Right atrium auricular region (tissue), 2 donors: Measurements from ENCODE around the gene NUDT16. TPM values are rescaled to one million over a fixed set of nuclear protein-coding genes. Genes with fewer than 3 reads are reported as not detected.
A peak's percentile ranks its signal among the peaks of the same experiment; 100 is the strongest.

Experiments
- DNase-seq: peaks from one replicate; pipeline ENCODE4 v3.0.0-alpha.2; 2019; ENCODE audit warnings: low spot score
- H3K27ac ChIP-seq, 2 donors: fragments of 200-600 bp; sonication (generic); 1 replicate in 1 of 2; 2 replicates in 1 of 2; pipeline ENCODE4 v1.5.1; 2016 to 2019
- H3K27me3 ChIP-seq, 2 donors: fragments of 200-600 bp; sonication (generic); one replicate each; pipeline versions ENCODE4 v1.5.1 to v1.6.0; 2017 to 2019
- H3K36me3 ChIP-seq: fragments of 200-600 bp; sonication (generic); one replicate; pipeline ENCODE4 v1.5.1; 2016
- H3K4me1 ChIP-seq, 2 donors: fragments of 200-600 bp; sonication (generic); one replicate each; pipeline versions ENCODE4 v1.5.1 to v1.6.0; 2017 to 2019
- H3K4me3 ChIP-seq, 2 donors: fragments of 200-600 bp; sonication (generic); 1 replicate in 1 of 2; 2 replicates in 1 of 2; pipeline ENCODE4 v1.5.1; 2017 to 2019; ENCODE audit warnings: mild to moderate bottlenecking in 1 of 2, moderate library complexity in 1 of 2
- H3K9me3 ChIP-seq, 2 donors: fragments of 200-600 bp; sonication (generic); one replicate each; pipeline ENCODE4 v1.5.1; 2019
- CTCF ChIP-seq, 2 donors: fragments of 200-600 bp; sonication (generic); IDR thresholded peaks; one replicate each; pipeline ENCODE4 v1.5.1; 2019; ENCODE audit warnings: antibody characterized with exemption in 2 of 2
- total RNA-seq, 2 donors: library from RNA; depleted of rRNA; stranded (reverse); fragments of >200 nt; gene quantifications; one replicate each; pipeline ENCODE4 v1.1.0, GENCODE V29; 2016

Gene NUDT16
- total RNA-seq, 2 donors from 2014 or later, result 18.4 to 23.1 TPM

- TF ChIP-seq CTCF (IDR thresholded peaks at IDR 0.05), result no peak
Observed at GRCh38 chr3:131349946-131350347, 31.6 kb upstream of the NUDT16 start.

GRCh38 chr3:131350506-131350905 is 31.1 kb upstream of the NUDT16 start:
- Histone ChIP-seq H3K9me3 (no peaks in the 10 kb centered on the region), H3K36me3 (no peaks in the 10 kb centered on the region), H3K4me3 (no peak overlapping the region), H3K4me1 (peaks cover 0 to 28% of the 10 kb centered on the region in 2 donors), H3K27me3 (no peaks in the 10 kb centered on the region), H3K27ac (peak overlapping the region in 1 of 2 donors; percentile 75)
- TF ChIP-seq CTCF (IDR thresholded peaks at IDR 0.05), result no peak
- no peak for DNase-seq

More at GRCh38 chr3:131349946-131350347, 31.6 kb upstream of the NUDT16 start:
- peaks cover 0 to 28% of the 10 kb centered on the region in 2 donors for H3K4me1 ChIP-seq
- no peaks in the 10 kb centered on the region for H3K27me3 ChIP-seq
- H3K36me3 ChIP-seq, result no peaks in the 10 kb centered on the region
- no peaks in the 10 kb centered on the region for H3K9me3 ChIP-seq
- no peak for DNase-seq
- H3K27ac ChIP-seq, result peak overlapping the region; percentile 29 to 75
- H3K4me3 ChIP-seq, result no peak overlapping the region

- TF ChIP-seq CTCF (IDR thresholded peaks at IDR 0.05), result no peak
- H3K4me3 ChIP-seq, result no peak overlapping the region
- no peaks in the 10 kb centered on the region for H3K36me3 ChIP-seq
- DNase-seq, result no peak
- no peaks in the 10 kb centered on the region for H3K9me3 ChIP-seq
- H3K27ac ChIP-seq, result peak overlapping the region in 1 of 2 donors; percentile 20
- no peaks in the 10 kb centered on the region for H3K27me3 ChIP-seq
- peaks cover 0 to 28% of the 10 kb centered on the region in 2 donors for H3K4me1 ChIP-seq
Observed at GRCh38 chr3:131353016-131353877, 28.3 kb upstream of the NUDT16 start.

- Histone ChIP-seq H3K4me1 (peaks cover 0 to 28% of the 10 kb centered on the region in 2 donors), H3K27me3 (no peaks in the 10 kb centered on the region), H3K4me3 (no peak overlapping the region), H3K27ac (peak overlapping the region in 1 of 2 donors; percentile 20), H3K9me3 (no peaks in the 10 kb centered on the region), H3K36me3 (no peaks in the 10 kb centered on the region)
- no peak for DNase-seq
- no peak for TF ChIP-seq CTCF (IDR thresholded peaks at IDR 0.05)
Observed at GRCh38 chr3:131353986-131354385, 27.6 kb upstream of the NUDT16 start.

- no peak for TF ChIP-seq CTCF (IDR thresholded peaks at IDR 0.05)
Observed at GRCh38 chr3:131356006-131356595, 25.5 kb upstream of the NUDT16 start.

More at GRCh38 chr3:131356006-131356595, 25.5 kb upstream of the NUDT16 start:
- H3K4me3 ChIP-seq, result no peak overlapping the region
- peaks cover 0 to 19% of the 10 kb centered on the region in 2 donors for H3K4me1 ChIP-seq
- H3K27ac ChIP-seq, result no peak overlapping the region
- DNase-seq, result no peak
- no peaks in the 10 kb centered on the region for H3K36me3 ChIP-seq
- H3K9me3 ChIP-seq, result no peaks in the 10 kb centered on the region
- no peaks in the 10 kb centered on the region for H3K27me3 ChIP-seq
